SK-MEL-5 (cell line): ENCODE measurements around the gene DNAJC12. TPM values are rescaled to one million over a fixed set of nuclear protein-coding genes. Genes with fewer than 3 reads are reported as not detected.
"Not testable (repeated sequence)": the region's sequence is repeated elsewhere in the genome, so short reads cannot be mapped to it uniquely, and the experiment has no call there.

ENCODE experiments used
- DNase-seq: peaks from one replicate; pipeline ENCODE4 v3.0.0-alpha.2; 2016; ENCODE audit warnings: low read depth, low spot score
- in situ Hi-C: cut with HindIII; loops from 2 replicates; pipeline ENCODE4 v1.10.0; 2016; ENCODE audit warnings: low sequenced_read_pairs, high pct_unique_total_duplicates, low pct_unique_long_range_greater_than_20kb
- total RNA-seq: library from RNA; depleted of rRNA; stranded (reverse); fragments of >200 nt; shearing (Covaris generic); gene quantifications from 2 replicates; pipeline ENCODE4 v1.2.3, GENCODE V29; 2014

DNAJC12 gene
- total RNA-seq, 1 experiment from 2014 or later, result 42.8 TPM

DNA sequence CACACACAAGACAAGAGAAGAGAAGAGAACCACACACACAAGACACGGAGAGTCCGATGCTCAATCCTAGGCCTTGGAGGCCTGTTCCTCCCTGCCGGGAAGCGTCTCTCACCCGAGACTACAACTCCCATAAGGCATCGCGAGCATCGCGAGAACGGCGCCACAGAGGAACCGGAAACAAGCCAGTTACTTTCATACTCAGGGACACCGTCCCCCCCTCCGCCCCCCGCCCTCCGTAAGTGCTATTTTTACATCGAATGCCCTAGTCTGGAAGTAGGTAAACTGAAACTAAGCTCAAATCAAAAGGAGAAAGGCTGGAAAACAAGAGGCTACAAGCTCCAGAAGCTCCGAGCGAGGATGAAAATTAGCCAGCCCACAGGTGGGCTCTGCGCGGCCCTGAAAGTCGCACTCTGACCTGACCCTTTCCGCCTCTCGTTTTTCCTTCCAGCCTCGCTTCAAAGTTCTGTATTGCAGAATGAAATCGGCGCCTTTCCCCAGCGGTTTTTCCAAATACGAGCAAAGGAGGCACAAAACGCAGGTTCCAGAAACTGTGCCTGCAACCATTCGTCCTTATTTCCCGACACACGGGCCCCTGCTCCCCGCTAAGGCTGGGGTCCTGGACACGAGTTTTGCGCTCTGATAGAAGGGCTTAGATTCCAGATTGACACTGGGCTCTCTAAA lies 11.5 kb upstream of the DNAJC12 start:
- in situ Hi-C loops, result no loop called here
- DNase-seq, result peak; percentile 91

DNA sequence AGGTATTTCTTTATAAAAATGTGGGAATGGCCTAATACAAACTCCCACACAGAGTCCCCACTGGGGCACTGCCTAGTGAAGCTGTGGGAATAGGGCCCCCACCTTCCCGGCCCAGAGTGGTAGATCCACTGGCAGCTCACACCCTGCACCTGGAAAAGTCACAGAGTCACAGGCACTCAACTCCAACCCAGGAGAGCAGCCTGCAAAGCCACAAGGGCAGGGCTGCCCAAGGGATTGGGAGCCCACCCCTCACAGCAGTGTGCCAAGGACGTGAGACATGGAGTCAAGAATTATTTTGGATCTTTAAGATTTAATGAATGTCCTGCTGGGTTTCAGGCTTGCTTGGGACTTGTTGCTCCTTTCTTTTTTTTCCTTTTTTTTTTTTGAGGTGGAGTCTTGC lies 5.3 kb upstream of the DNAJC12 start:
- DNase-seq, result no peak

DNA sequence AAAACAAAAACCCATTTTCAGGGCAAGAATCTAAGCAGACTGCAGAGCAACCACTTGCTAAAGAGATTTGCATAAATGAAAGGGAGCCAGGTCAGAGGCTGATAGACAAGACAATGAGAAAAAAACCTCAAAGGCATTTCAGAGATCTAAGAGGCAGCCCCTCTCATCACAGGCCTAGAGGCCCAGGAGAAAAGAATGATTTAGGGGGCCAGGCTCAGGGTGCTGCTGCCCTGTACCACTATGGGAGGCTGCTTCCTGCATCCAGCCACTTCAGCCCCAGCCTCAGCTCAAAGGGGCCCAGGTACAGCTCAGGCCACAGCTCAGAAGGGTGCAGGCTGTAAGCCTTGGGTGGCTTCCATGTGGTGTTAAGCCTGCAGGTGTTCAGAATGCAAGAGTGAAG lies 3.7 kb upstream of the DNAJC12 start:
- in situ Hi-C loops, result no loop called here

More for the DNA sequence above, 5.3 kb upstream of the DNAJC12 start:
- in situ Hi-C loops, result no loop called here

DNA sequence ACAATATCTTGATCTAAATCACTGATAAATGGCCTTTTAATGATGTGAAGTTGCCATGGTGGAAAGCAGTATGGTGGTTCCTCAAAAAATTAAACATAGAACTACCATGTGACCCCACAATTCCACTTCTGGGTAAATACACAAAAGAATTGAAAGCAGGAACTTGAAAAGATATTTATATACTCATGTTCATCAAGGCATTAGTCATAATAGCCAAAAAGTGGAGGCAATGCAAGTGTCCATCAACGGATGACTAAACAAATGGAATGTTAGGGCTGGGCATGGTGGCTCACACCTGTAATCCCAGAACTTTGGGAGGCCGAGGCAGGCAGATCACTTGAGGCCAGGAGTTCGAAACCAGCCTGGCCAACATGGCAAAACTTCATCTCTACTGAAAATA lies 2.0 kb upstream of the DNAJC12 start:
- DNase-seq, result no peak
- in situ Hi-C loops, result no loop called here

More for the DNA sequence above, 3.7 kb upstream of the DNAJC12 start:
- DNase-seq, result no peak

GRCh38 chr10:67839511-67839910 lies 1.5 kb upstream of the DNAJC12 start:
- in situ Hi-C loops, DNase-seq: not testable (repeated sequence)

- in situ Hi-C loops, result no loop called here
- no peak for DNase-seq
Measured at GRCh38 chr10:67836972-67837371, 1.0 kb downstream of the DNAJC12 start.

GRCh38 chr10:67836488-67836887 lies 1.5 kb downstream of the DNAJC12 start:
- DNase-seq, result peak; percentile 16
- in situ Hi-C loops, result no loop called here

DNA sequence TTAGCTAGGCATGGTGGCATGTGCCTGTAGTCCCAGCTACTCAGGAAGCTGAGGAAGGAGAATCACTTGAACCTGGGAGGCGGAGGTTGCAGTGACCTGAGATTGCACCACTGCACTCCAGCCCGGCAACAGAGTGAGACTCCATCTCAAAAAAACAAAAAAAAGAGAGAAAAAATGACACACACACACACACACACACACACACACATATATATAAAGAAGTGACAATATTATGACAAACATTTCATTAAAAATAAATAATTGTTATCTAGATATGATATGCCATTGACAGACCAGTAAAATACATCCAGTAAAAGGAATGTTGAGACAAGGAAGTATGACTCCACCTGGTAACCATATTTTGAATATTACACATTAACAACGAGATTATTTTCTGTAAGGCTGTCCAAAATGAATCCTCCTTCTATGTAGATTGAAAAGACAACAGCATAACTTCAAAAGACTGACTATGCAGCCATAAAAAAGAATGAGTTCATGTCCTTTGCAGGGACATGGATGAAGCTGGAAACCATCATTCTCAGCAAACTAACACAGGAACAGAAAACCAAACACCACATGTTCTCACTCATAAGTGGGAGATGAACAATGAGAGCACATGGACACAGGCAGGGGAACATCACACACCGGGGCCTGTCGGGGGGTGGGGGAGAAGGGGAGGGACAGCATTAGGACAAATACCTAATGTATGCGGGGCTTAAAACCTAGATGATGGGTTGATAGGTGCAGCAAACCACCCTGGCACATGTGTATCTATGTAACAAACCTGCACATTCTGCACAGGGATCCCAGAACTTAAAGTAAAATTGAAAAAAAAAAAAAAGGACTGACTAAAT lies 2.2 kb downstream of the DNAJC12 start:
- DNase-seq, in situ Hi-C loops: not testable (repeated sequence)

- DNase-seq, result no peak
- in situ Hi-C loops, result no loop called here
Measured at GRCh38 chr10:67834375-67834774, 3.6 kb downstream of the DNAJC12 start.

GRCh38 chr10:67827811-67828210 lies 10.2 kb downstream of the DNAJC12 start:
- no peak for DNase-seq
- in situ Hi-C loops, result no loop called here

DNA sequence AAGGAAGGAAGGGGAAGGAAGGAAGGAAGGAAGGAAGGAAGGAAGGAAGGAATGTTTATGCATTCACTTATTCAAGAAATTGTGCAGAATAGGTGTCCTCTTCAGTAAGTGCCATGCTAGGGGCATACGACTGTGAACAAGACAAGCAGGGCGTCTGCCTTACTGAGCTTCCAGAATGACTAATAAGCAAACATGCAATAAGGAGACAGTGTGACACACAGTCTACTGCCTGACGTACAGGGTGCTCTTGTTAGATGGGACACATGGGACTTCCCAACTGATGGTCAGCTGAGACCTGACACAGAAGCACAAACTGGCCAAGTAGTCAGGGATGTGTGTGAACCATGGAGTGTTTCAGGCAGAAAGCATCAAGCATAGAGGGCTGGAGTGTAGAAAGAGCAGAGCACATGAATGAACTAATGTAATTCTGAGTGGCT lies 18.2 kb downstream of the DNAJC12 start:
- in situ Hi-C loops, result no loop called here
- DNase-seq, result peak; percentile 56

GRCh38 chr10:67818323-67818722 lies 19.7 kb downstream of the DNAJC12 start:
- DNase-seq, result peak; percentile 24
- in situ Hi-C loops, result no loop called here

GRCh38 chr10:67816719-67817118 lies 21.3 kb downstream of the DNAJC12 start:
- no peak for DNase-seq
- in situ Hi-C loops, result no loop called here

DNA sequence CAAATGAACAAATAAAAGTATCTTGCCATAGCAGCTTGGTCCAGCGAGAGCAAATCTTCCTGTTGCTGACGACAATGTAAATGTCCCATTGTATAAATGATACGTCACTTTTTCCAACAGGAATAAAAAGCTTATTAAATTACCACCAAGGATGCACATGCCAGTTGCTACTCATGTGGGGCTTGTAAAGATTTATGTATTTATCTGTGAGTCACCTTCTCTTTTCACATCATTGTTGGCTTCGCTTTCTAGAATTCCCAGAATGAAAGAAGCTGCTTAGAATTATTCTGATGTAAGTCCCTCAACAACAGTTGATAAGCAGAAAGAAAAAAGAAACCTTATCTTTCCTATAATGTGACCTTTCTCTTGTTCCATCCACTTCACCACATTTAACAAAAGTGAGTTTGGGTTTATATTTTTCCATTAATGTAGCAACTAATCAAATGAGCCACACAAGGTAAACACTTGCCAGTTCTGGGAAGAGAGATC lies 22.4 kb downstream of the DNAJC12 start:
- in situ Hi-C loops, result no loop called here
- peak; percentile 83 for DNase-seq

DNA sequence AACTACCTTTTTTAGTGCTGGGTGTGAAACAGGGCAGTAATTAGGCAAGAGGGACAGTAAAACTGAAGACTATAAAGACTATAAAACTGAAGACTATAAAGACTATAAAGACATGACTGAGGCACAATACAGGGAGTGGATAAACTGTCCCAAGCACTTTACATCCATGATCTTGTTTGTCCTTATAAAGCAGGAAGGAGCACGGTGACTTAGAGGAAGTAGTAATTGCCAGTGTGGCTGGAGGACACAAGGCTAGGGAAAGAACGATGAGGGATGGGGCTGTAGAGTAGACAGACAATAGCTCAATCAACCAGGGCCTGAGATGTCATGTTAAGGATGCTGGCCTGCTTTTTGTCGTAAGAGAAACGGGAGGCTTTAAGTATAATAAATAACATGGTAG lies 26.0 kb downstream of the DNAJC12 start:
- DNase-seq, result no peak
- in situ Hi-C loops, result no loop called here

GRCh38 chr10:67809107-67809506 lies 28.9 kb downstream of the DNAJC12 start:
- in situ Hi-C loops, result no loop called here
- DNase-seq, result no peak

GRCh38 chr10:67808704-67809103 lies 29.3 kb downstream of the DNAJC12 start:
- DNase-seq, result no peak
- in situ Hi-C loops, result no loop called here

DNA sequence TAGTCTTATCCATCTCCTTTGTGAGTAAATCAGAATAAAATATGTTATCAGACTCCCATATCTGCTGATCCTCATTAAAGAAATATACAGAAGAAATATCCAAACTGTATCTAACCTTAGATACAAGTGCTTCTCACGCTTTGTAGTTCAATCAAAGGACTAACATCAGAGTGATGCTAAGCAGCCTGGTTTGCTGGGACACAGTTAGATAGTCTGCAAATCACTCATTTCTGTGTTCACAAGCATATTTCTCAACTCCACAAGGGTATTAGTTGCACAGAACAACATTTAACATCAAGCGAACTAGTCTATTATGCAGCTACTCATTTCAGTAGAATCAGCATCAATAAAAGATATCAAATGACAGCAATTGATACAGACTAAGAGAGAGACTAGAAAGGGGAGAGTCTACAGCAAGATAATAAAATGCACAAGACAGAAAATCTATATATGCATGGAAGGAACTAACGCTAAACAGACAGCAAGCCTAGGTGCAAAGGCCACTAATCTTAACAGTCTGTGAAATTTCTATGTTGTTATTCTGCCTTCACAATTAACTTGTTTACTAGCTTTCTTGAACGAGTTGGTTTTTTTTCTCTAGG lies 30.0 kb downstream of the DNAJC12 start:
- in situ Hi-C loops, result no loop called here
- DNase-seq, result no peak

GRCh38 chr10:67804395-67804678 lies 33.7 kb downstream of the DNAJC12 start:
- in situ Hi-C loops, result no loop called here
- no peak for DNase-seq
